Measurements from ENCODE around the gene RNF157. TPM values are rescaled to one million over a fixed set of nuclear protein-coding genes. Genes with fewer than 3 reads are reported as not detected.

Gene RNF157
- total and polyA plus RNA-seq, 2 of the 4 experiments (the other 2 are of a cell fraction), result 0.54 to 1.3 TPM

GRCh38 chr17:76270770-76271668, 30.7 kb upstream of the RNF157 start:
- Histone ChIP-seq H3K79me1 (ENCODE audit: low read depth in 1 of 2, low read length in 2 of 2) (peaks cover 32 to 58% of the 10 kb centered on the region in 2 experiments), H2BK15ac (ENCODE audit: low read depth, low read length) (no peak overlapping the region), H3K4me1 (ENCODE audit: control insufficient read depth, insufficient read depth, low read length) (peaks cover 11% of the 10 kb centered on the region), H4K8ac (ENCODE audit: low read depth in 2 of 2, low read length in 2 of 2) (no peak overlapping the region), H3K56ac (ENCODE audit: extremely low read depth, insufficient read depth, low read length) (no peak overlapping the region), H3K36me3 (ENCODE audit: control insufficient read depth, insufficient read depth, low read length) (peaks cover 8% of the 10 kb centered on the region), H3K23ac (ENCODE audit: low read depth, low read length) (no peak overlapping the region), H3K9me1 (ENCODE audit: insufficient read depth, low read length) (peaks cover 5% of the 10 kb centered on the region; the same call in 1 of the 2 replicates), H2BK5ac (ENCODE audit: low read depth, low read length, poor library complexity, severe bottlenecking) (no peak overlapping the region), H4K5ac (ENCODE audit: low read depth, low read length) (no peak overlapping the region), H2AK9ac (replicated peaks; ENCODE audit: low read depth, low read length, poor library complexity) (no peak overlapping the region), H3K27me3 (ENCODE audit: control insufficient read depth, insufficient read depth, low read length) (no peaks in the 10 kb centered on the region), H3K18ac (ENCODE audit: low read depth, low read length) (no peak overlapping the region), H2BK120ac (ENCODE audit: low read depth, low read length) (no peak overlapping the region), H2AK5ac (ENCODE audit: low read depth, low read length) (no peak overlapping the region), H3K14ac (replicated peaks; ENCODE audit: low read depth, low read length) (no peak overlapping the region), H3K9ac (ENCODE audit: low read depth, low read length) (no peak overlapping the region), H3K4me3 (ENCODE audit: insufficient read depth, low read depth, low read length) (no peak overlapping the region), H4K20me1 (ENCODE audit: insufficient read depth, low read length) (no peaks in the 10 kb centered on the region; the same call in 1 of the 2 replicates), H3K4me2 (ENCODE audit: low read depth, low read length) (no peak overlapping the region), H4K91ac (ENCODE audit: insufficient read depth, low read depth, low read length) (no peak overlapping the region), H2BK20ac (ENCODE audit: low read depth, low read length) (no peak overlapping the region), H2AFZ (replicated peaks; ENCODE audit: low read length, poor library complexity) (no peak overlapping the region), H3K4ac (ENCODE audit: low read depth, low read length) (no peak overlapping the region), H3K27ac (ENCODE audit: insufficient read depth, low read length) (no peak overlapping the region), H3K9me3 (ENCODE audit: control insufficient read depth, insufficient read depth, low read length) (no peaks in the 10 kb centered on the region)
- in situ Hi-C loops (cut with MboI; ENCODE audit: low sequenced_read_pairs) (no loop called here), dilution Hi-C loops (cut with HindIII; ENCODE audit: low sequenced_read_pairs, unreplicated experiment) (no loop called here), intact Hi-C loops (cut with micrococcal nuclease) (no loop called here)
- no TSS peak for BruUV-seq (replicated peaks)
- TF ChIP-seq FOS (IDR thresholded peaks at IDR 0.05; ENCODE audit: low read depth, low read length) (no peak), RAD21 (IDR thresholded peaks at IDR 0.05; ENCODE audit: low read length) (no peak), MAFK (IDR thresholded peaks at IDR 0.05; ENCODE audit: low read depth, low read length) (no peak), POLR2A (IDR thresholded peaks at IDR 0.05; ENCODE audit: low read depth, low read length) (peak; percentile 10)
- CTCF ChIA-PET, result interaction anchor here (1.7 kb wide), 1 partner anchor 9 kb away, joined by 6 read pairs; no protein-coding TSS in a partner anchor
- WGBS, 2 experiments (ENCODE audit: extremely low coverage in 2 of 2, insufficient read length in 1 of 2), result 100% methylated on average over 1 of the region's 14 CpGs; no CpG with 5 or more reads in 1 of the 2 experiments
- POLR2A ChIA-PET (ENCODE audit: unreplicated experiment), result no interaction called here
- DNase-seq (no peak), ATAC-seq (ENCODE audit: low read depth) (no peak)

Measured in IMR-90 (cell line).